HFFc6 (cell line): ENCODE data around the gene SNAP23. TPM values are rescaled to one million over a fixed set of nuclear protein-coding genes. Genes with fewer than 3 reads are reported as not detected.

Experiments
- DNase-seq: peaks from one replicate; pipeline ENCODE4 v3.0.0-alpha.2; 2018
- H3K27ac Mint-ChIP-seq: 2 replicates; pipeline ENCODE4 v1.8.0; 2020; ENCODE audit warnings: mild to moderate bottlenecking, mixed read lengths
- H3K27me3 Mint-ChIP-seq: 2 replicates; pipeline ENCODE4 v1.8.0; 2021; ENCODE audit warnings: mild to moderate bottlenecking, moderate library complexity, mixed read lengths; ENCODE audit not compliant: insufficient read depth
- H3K36me3 Mint-ChIP-seq: 2 replicates; pipeline ENCODE4 v1.8.0; 2021; ENCODE audit warnings: low read depth, mixed read lengths
- H3K4me1 Mint-ChIP-seq: 2 replicates; pipeline ENCODE4 v1.8.0; 2020; ENCODE audit warnings: low read depth, mixed read lengths
- H3K4me3 Mint-ChIP-seq: 2 replicates; pipeline ENCODE4 v1.8.0; 2020; ENCODE audit warnings: mild to moderate bottlenecking, moderate library complexity, mixed read lengths
- H3K9me3 Mint-ChIP-seq: 2 replicates; pipeline ENCODE4 v1.8.0; 2020; ENCODE audit warnings: mild to moderate bottlenecking, mixed read lengths
- total RNA-seq, 6 experiments: library from RNA; stranded (reverse); fragmentation: NEBNext Ultra II Directional; extraction: Animal tissue kit (Norgen Biotek cat#: 25700); gene quantifications; 2 replicates in 1 of 6; 3 replicates in 5 of 6; pipeline ENCODE4 v1.2.3, GENCODE V29; 2021
- TF ChIP-seq, protein P1 (sequence below): fragments of 200-600 bp; sonication (generic); IDR thresholded peaks from 2 replicates; pipeline ENCODE4 v1.5.0; 2021; ENCODE audit warnings: antibody characterized with exemption, mild to moderate bottlenecking

Gene SNAP23
- total RNA-seq, 6 experiments from 2014 or later, result 48.1 to 65.7 (median 55.8) TPM

DNA sequence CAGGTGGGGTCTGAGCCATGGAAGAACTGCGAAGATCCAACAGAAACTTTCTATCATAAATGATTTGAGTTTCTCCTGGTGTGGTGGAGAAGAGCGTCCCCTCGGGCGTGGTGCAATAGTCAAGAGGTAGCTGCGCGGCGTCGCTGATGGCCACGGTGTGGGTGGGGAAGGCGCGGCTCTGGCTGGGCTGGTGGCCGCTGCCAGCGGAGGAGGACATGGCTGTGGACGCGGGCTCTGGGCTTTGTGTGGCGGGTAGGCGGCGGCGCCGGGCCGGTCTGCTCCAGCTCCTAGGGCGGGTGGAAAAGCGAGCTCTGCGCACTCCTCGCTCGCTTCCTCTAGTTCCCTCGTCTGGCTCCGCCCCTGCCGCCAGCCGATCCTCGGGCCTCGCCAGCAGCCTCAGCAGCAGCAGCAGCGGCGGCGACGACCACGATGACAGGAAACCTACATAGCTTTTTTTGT lies 85.9 kb downstream of the SNAP23 start:
- TF ChIP-seq, protein P1, sequence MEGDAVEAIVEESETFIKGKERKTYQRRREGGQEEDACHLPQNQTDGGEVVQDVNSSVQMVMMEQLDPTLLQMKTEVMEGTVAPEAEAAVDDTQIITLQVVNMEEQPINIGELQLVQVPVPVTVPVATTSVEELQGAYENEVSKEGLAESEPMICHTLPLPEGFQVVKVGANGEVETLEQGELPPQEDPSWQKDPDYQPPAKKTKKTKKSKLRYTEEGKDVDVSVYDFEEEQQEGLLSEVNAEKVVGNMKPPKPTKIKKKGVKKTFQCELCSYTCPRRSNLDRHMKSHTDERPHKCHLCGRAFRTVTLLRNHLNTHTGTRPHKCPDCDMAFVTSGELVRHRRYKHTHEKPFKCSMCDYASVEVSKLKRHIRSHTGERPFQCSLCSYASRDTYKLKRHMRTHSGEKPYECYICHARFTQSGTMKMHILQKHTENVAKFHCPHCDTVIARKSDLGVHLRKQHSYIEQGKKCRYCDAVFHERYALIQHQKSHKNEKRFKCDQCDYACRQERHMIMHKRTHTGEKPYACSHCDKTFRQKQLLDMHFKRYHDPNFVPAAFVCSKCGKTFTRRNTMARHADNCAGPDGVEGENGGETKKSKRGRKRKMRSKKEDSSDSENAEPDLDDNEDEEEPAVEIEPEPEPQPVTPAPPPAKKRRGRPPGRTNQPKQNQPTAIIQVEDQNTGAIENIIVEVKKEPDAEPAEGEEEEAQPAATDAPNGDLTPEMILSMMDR, result no peak
- H3K27me3 Mint-ChIP-seq, result peaks cover 2% of the 10 kb centered on the region; the same call in 1 of the 2 replicates
- H3K9me3 Mint-ChIP-seq, result no peaks in the 10 kb centered on the region
- peaks cover 61% of the 10 kb centered on the region for H3K4me1 Mint-ChIP-seq
- peak; percentile 60 for DNase-seq
- peak overlapping the region; percentile 85 for H3K4me3 Mint-ChIP-seq
- peak overlapping the region; percentile 63 for H3K27ac Mint-ChIP-seq
- H3K36me3 Mint-ChIP-seq, result no peaks in the 10 kb centered on the region

Other genes starting within 250 kb of the SNAP23 start
- 10 to 100 TPM; 23.7 to 30.8 (median 29.5) TPM for gene GANC, start 222.4 kb upstream of the SNAP23 start, total RNA-seq
- gene TMEM87A, start 222.2 kb upstream of the SNAP23 start, total RNA-seq, result 10 to 100 TPM; 37.7 to 43.5 (median 40.1) TPM
- gene CAPN3, start 136.1 kb upstream of the SNAP23 start, total RNA-seq, result 1 to 10 TPM in 5 of 6 experiments, under 1 TPM in 1; 0.81 to 1.9 (median 1.5) TPM
- gene ZNF106, start 4.5 kb upstream of the SNAP23 start, total RNA-seq, result 10 to 100 TPM; 51.5 to 58.9 (median 56.1) TPM
- gene LRRC57, start 53.2 kb downstream of the SNAP23 start, total RNA-seq, result 10 to 100 TPM; 18.5 to 22.9 (median 20.4) TPM
- gene HAUS2, start 53.2 kb downstream of the SNAP23 start, total RNA-seq, result 10 to 100 TPM; 18.0 to 30.5 (median 26.5) TPM
- gene STARD9, start 80.0 kb downstream of the SNAP23 start, total RNA-seq, result 1 to 10 TPM; 1.9 to 2.8 (median 2.3) TPM
- 10 to 100 TPM; 12.4 to 17.7 (median 16.0) TPM for gene CDAN1, start 241.5 kb downstream of the SNAP23 start, total RNA-seq